GM21447 (cell line): ENCODE measurements around the gene INO80.

Experiments
- ATAC-seq: cut with Tn5 transposase; IDR thresholded peaks from one replicate; pipeline ENCODE4 v1.9.1; 2021; ENCODE audit not compliant: unreplicated experiment

INO80 gene

GRCh38 chr15:41047474-41047873 lies 68.6 kb downstream of the INO80 start:
- ATAC-seq: no peak

GRCh38 chr15:41043276-41043951 lies 72.7 kb downstream of the INO80 start:
- no peak for ATAC-seq

GRCh38 chr15:41042851-41043250 lies 73.2 kb downstream of the INO80 start:
- ATAC-seq: no peak

- no peak for ATAC-seq
Observed at GRCh38 chr15:41039121-41039520, 77.0 kb downstream of the INO80 start.

GRCh38 chr15:41032079-41032328 lies 84.1 kb downstream of the INO80 start:
- ATAC-seq: no peak

- no peak for ATAC-seq
Observed at GRCh38 chr15:41031232-41032078, 84.6 kb downstream of the INO80 start.

GRCh38 chr15:41028853-41029252 lies 87.2 kb downstream of the INO80 start:
- ATAC-seq: no peak

GRCh38 chr15:41025393-41025792 lies 90.7 kb downstream of the INO80 start:
- no peak for ATAC-seq

- no peak for ATAC-seq
Observed at GRCh38 chr15:41024885-41025284, 91.2 kb downstream of the INO80 start.

- ATAC-seq: no peak
Observed at GRCh38 chr15:41024131-41024530, 91.9 kb downstream of the INO80 start.

GRCh38 chr15:41022487-41023090 lies 93.5 kb downstream of the INO80 start:
- no peak for ATAC-seq

- no peak for ATAC-seq
Observed at GRCh38 chr15:41020829-41021228, 95.3 kb downstream of the INO80 start.

GRCh38 chr15:41020311-41020710 lies 95.8 kb downstream of the INO80 start:
- no peak for ATAC-seq

- no peak for ATAC-seq
Observed at GRCh38 chr15:41019174-41019573, 96.9 kb downstream of the INO80 start.

GRCh38 chr15:41018534-41018933 lies 97.5 kb downstream of the INO80 start:
- ATAC-seq: no peak

GRCh38 chr15:41017066-41017735 lies 98.9 kb downstream of the INO80 start:
- no peak for ATAC-seq

- ATAC-seq: no peak
Observed at GRCh38 chr15:41013691-41014414, 102.2 kb downstream of the INO80 start.

- ATAC-seq: no peak
Observed at GRCh38 chr15:41011055-41011815, 104.8 kb downstream of the INO80 start.

GRCh38 chr15:41010345-41010744 lies 105.7 kb downstream of the INO80 start:
- ATAC-seq: no peak

GRCh38 chr15:41006479-41006878 lies 109.6 kb downstream of the INO80 start:
- ATAC-seq: no peak
